Activated CD8-positive, alpha-beta memory T cell treated with anti-CD3 and anti-CD28 coated beads, Interleukin-2, amount 50 U/mL, for 24 hours (primary cell): ENCODE measurements around the gene TUBB3.
"Not testable (repeated sequence)": the region's sequence is repeated elsewhere in the genome, so short reads cannot be mapped to it uniquely, and the experiment has no call there.

ENCODE experiments used
- DNase-seq: peaks from one replicate; pipeline ENCODE4 v3.0.0-alpha.2; 2020; ENCODE audit errors: extremely low read depth

TUBB3 gene

GRCh38 chr16:89922884-89923639 is at the start of gene TUBB3:
Gene TUBB3 (plus strand): TSS chr16:89923342. CDS start chr16:89923402, 60 bp downstream.
- DNase-seq: no peak

DNA sequence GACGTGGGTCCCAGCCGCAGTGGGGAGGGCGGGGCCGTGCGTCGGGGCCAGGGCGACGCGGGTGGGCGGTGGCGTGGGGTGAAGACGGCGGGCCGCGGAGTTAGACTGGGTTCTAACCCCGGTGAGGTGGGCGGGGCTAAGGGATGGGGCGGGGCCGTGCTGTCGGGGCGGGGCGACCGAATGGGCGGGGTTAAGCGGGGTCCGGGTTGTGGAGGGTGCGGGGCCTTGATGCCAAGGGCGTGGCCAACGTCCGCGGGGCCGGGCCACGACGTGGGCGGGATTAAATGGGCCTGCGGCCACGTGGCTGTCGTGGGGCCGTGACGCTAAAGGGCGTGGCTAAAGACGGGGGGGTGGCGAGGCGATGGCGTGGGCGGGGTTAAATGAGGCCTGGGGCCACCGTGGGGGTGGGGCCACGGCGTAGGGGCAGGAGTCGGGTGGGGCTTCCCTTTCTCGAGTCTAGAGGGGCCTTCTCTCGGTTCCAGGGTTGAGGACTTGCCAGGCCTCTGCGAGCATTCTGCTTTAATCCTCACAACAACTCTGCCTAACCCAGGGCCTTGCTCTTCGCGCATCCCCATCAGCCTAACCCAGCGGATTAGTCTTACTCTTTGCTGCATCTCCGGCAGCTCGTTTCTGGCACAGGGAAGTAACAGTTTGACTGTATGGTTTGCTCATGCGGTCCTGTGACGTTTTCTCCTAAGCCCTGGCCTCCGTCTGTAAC is 49.0 kb upstream of the TUBB3 start:
- DNase-seq: peak; percentile 91

DNA sequence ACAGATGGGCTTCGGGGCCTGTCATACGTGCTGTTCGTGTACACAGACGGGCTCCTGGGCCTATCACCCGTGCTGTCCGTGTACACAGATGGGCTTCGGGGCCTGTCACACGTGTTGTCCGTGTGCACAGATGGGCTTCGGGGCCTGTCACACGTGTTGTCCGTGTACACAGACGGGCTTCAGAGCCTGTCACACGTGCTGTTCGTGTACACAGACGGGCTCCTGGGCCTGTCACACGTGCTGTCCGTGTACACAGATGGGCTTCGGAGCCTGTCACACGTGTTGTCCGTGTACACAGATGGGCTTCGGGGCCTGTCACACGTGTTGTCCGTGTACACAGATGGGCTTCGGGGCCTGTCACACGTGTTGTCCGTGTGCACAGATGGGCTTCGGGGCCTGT is 44.0 kb upstream of the TUBB3 start:
- DNase-seq: not testable (repeated sequence)

- no peak for DNase-seq
Measured at GRCh38 chr16:89880477-89881367, 42.4 kb upstream of the TUBB3 start.

GRCh38 chr16:89881368-89881730 is 41.8 kb upstream of the TUBB3 start:
- no peak for DNase-seq

- DNase-seq: no peak
Measured at GRCh38 chr16:89883346-89884040, 39.6 kb upstream of the TUBB3 start.

- no peak for DNase-seq
Measured at GRCh38 chr16:89884041-89884421, 39.1 kb upstream of the TUBB3 start.

GRCh38 chr16:89887243-89887642 is 35.9 kb upstream of the TUBB3 start:
- no peak for DNase-seq

DNA sequence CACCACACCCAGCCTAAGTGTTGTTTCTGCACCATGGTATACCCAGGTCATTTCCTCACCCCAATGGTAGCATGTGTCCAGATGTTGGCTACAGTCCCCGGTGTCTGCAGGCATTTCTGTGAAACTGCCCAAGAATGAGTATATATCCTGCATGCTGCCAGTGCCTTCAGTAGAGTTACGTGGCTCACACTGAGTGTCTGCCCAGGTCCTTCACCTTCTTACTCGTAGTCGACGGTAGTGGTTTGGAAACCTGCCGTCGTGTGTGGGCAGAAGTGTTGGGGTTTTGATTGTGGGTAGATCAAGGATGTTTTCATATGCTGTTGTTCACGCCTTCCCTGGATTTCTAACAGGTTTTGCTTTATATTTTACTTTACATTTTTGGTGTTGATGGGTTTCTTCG is 32.9 kb upstream of the TUBB3 start:
- no peak for DNase-seq

DNA sequence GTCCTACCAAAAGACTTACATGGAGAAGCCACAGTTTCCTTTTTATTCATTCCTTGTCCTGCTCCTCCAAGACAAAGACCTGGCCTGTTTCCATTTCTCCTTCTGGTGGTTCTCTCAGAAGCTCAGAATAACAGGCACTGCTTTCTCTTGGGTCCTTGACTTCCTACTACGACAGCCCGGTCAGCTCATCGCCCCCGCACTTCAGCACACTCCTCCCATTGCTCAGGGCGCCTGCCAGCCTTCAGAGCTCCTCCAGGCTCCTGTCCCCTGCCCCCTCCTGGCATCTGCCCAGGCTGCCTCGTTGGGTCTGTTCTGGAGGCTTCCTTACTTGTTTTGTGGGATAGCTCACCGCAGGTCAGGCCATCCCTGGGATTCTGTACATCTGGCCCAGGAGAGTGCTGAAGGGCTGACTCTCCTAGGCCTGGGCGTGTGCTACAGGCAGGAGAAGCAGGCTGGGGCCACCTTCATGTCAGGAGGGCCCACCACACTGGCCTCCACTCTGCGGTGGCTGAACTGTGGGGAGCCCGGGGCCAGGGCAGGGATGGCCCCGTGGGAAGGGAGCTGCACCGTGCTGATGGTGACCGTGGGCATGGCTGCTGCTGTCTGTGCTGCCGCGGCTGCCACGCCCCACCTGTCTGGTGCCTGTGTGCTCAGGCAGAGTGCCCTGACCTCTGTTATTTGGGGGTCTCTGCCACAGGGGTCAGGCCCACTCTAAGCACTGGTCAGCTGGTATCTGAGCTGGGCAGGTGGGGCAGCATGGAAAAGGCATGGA is 32.1 kb upstream of the TUBB3 start:
- DNase-seq: no peak

GRCh38 chr16:89892055-89892630 is 31.0 kb upstream of the TUBB3 start:
- DNase-seq: no peak

DNA sequence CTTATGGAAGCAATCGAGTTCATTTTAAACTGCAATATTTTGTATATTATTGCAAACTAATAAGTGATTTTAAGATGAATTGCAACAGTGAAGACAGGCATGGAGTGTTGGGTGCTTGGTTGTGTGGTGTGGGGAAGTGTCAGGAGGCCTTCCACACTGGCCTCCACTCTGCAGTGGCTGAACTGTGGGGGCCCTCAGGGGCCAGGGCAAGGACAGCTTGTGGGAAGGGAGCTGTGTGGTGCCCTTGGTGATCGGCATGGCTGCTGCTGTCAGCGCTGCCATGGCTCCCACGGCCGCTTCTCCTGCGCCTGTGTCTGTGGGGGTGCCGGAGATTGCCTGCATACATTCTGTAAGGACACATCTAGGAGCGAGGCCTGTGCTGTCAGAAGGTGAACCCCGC is 30.5 kb upstream of the TUBB3 start:
- no peak for DNase-seq

GRCh38 chr16:89893642-89894548 is 29.2 kb upstream of the TUBB3 start:
- DNase-seq: no peak

- no peak for DNase-seq
Measured at GRCh38 chr16:89895482-89896250, 27.5 kb upstream of the TUBB3 start.

GRCh38 chr16:89897204-89897603 is 25.9 kb upstream of the TUBB3 start:
- no peak for DNase-seq

- no peak for DNase-seq
Measured at GRCh38 chr16:89898201-89898967, 24.8 kb upstream of the TUBB3 start.

DNA sequence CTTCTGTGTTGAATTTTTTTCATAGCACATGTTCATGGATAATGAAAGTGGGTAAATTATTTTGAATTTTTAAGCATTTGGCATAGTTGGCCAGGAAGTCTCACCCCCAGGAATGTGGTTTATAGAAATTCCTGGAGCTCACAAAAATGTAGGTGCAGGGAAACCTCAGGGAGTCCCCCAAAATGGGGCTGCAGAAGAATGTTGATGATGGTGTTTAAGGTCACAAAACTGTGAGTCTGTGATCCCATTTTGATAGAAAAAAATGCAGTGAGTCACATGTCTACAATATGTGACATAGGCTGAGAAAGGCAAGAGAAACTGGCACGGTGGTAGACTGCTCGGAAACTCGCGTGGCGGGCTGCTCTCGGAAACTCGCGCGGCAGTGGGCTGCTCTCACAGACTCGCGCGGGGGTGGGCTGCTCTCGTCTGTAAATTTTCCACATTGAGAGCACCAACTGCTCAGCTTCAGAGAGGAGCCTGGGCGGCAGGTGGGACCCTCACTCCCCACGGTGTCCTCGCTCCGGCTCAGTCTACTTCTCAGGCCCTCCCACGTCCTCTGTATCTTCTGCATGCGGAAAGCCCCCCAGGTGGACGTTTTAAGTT is 23.2 kb upstream of the TUBB3 start:
- DNase-seq: no peak

DNA sequence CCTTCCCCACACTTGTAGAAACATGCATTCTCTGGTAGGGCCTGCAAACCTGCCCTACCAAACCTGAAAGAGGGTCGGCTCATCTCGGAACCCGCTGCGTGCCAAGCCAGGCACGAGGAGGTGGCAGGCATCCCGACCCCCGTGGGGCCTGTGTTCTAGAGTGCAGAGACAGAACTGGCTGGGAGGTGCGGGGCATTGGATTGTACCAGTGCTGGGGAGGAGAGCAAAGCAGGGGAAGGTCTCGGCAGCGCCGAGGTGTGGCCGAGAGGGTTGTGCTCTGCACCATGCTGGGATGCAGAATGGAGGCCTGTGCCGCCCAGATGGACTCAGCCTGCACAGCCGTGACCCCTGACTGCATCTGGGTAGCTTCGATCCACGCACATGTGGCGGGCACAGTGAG is 22.3 kb upstream of the TUBB3 start:
- no peak for DNase-seq
